HepG2 (cell line): ENCODE results near the gene GALNT12. TPM values are rescaled to one million over a fixed set of nuclear protein-coding genes. Genes with fewer than 3 reads are reported as not detected.

Source experiments
- CC2D1A ChIP-seq: sonication (generic); formaldehyde crosslinking; IDR thresholded peaks from 2 replicates; pipeline ENCODE4 v1.8.1; 2023; ENCODE audit warnings: mild to moderate bottlenecking, missing genetic modification reagents
- GTF2F1 ChIP-seq: fragments of 150-350 bp; IDR thresholded peaks from 2 replicates; pipeline ENCODE4 v1.6.1; 2014; ENCODE audit warnings: low read length
- HOXD1 ChIP-seq: sonication (generic); formaldehyde crosslinking; IDR thresholded peaks from 2 replicates; pipeline ENCODE4 v1.5.0; 2020; ENCODE audit warnings: missing genetic modification reagents
- ISL2 ChIP-seq: sonication (generic); formaldehyde crosslinking; IDR thresholded peaks from 2 replicates; pipeline ENCODE4 v1.5.0; 2020; ENCODE audit warnings: missing genetic modification reagents
- KDM5B ChIP-seq: sonication (generic); formaldehyde crosslinking; IDR thresholded peaks from 2 replicates; pipeline ENCODE4 v1.4.0; 2020; ENCODE audit warnings: missing genetic modification reagents, mild to moderate bottlenecking, borderline replicate concordance
- MEIS1 ChIP-seq: sonication (generic); formaldehyde crosslinking; IDR thresholded peaks from 2 replicates; pipeline ENCODE4 v1.9.0; 2021; ENCODE audit warnings: mild to moderate bottlenecking, missing genetic modification reagents, moderate library complexity, borderline replicate concordance
- MEIS2 ChIP-seq: sonication (generic); formaldehyde crosslinking; IDR thresholded peaks from 2 replicates; pipeline ENCODE4 v1.9.0; 2021; ENCODE audit warnings: mild to moderate bottlenecking, missing genetic modification reagents
- MZF1 ChIP-seq: sonication (generic); formaldehyde crosslinking; IDR thresholded peaks from 2 replicates; pipeline ENCODE4 v1.8.1; 2023; ENCODE audit warnings: mild to moderate bottlenecking, missing genetic modification reagents, borderline replicate concordance
- PLRG1 ChIP-seq: fragments of 450-650 bp; conservative IDR thresholded peaks from 2 replicates; pipeline ENCODE4 v1.6.1; 2016
- TBP ChIP-seq: sonication (generic); formaldehyde crosslinking; IDR thresholded peaks from 2 replicates; pipeline ENCODE4 v1.5.0; 2020; ENCODE audit warnings: missing genetic modification reagents
- TBX2 ChIP-seq: sonication (generic); formaldehyde crosslinking; IDR thresholded peaks from 2 replicates; pipeline ENCODE4 v1.5.0; 2020; ENCODE audit warnings: missing genetic modification reagents, mild to moderate bottlenecking, borderline replicate concordance
- ZBTB38 ChIP-seq: sonication (generic); formaldehyde crosslinking; IDR thresholded peaks from 2 replicates; pipeline ENCODE4 v1.5.1; 2020; ENCODE audit warnings: mild to moderate bottlenecking, missing genetic modification reagents
- ZNF431 ChIP-seq: sonication (generic); formaldehyde crosslinking; IDR thresholded peaks from 2 replicates; pipeline ENCODE4 v1.9.0; 2022; ENCODE audit warnings: missing genetic modification reagents, low read depth, mild to moderate bottlenecking, borderline replicate concordance
- ZNF543 ChIP-seq: sonication (generic); formaldehyde crosslinking; IDR thresholded peaks from 2 replicates; pipeline ENCODE4 v1.4.0; 2020; ENCODE audit warnings: mild to moderate bottlenecking, missing genetic modification reagents
- ZNF674 ChIP-seq: sonication (generic); formaldehyde crosslinking; IDR thresholded peaks from 2 replicates; pipeline ENCODE4 v1.5.0; 2020; ENCODE audit warnings: low read depth, mild to moderate bottlenecking, missing genetic modification reagents
- ZNF83 ChIP-seq: sonication (generic); formaldehyde crosslinking; IDR thresholded peaks from 2 replicates; pipeline ENCODE4 v1.4.0; 2020; ENCODE audit warnings: missing genetic modification reagents, mild to moderate bottlenecking, borderline replicate concordance
- polyA plus RNA-seq, 8 experiments: library from polyadenylated mRNA; depleted of rRNA in 3 of 8; stranded (reverse) in 7 of 8; unstranded in 1 of 8; fragments of >200 nt; fragmentation: Illumina TruSeq in 4 of 8; extraction: Trizol in 4 of 8; gene quantifications; 2 replicates each; pipeline versions ENCODE4 v1.2.1 to v1.2.3, GENCODE V29; 2011 to 2016; ENCODE audit warnings: low read depth in 4 of 8, missing spikeins in 1 of 8, mixed read lengths in 1 of 8; ENCODE audit not compliant: insufficient read depth in 1 of 8
- total RNA-seq, 5 experiments: library from RNA; depleted of rRNA; stranded (reverse); fragments of >200 nt; fragmentation: Illumina TruSeq; extraction: Trizol; gene quantifications; 2 replicates each; pipeline ENCODE4 v1.2.3, GENCODE V29; 2016; ENCODE audit warnings: low read depth in 1 of 5
- TF ChIP-seq, protein P1 (sequence below): IDR thresholded peaks from 2 replicates; pipeline ENCODE4 v1.6.1; 2018; ENCODE audit warnings: missing genetic modification reagents, mild to moderate bottlenecking, missing compliant biosample characterization
- TF ChIP-seq, protein P2 (sequence below): sonication (generic); formaldehyde crosslinking; conservative IDR thresholded peaks from 2 replicates; pipeline ENCODE4 v1.4.0; 2020; ENCODE audit warnings: missing genetic modification reagents
- TF ChIP-seq, protein P3 (sequence below): IDR thresholded peaks from 2 replicates; pipeline ENCODE4 v1.6.1; 2016; ENCODE audit warnings: mild to moderate bottlenecking
- TF ChIP-seq, protein P4 (sequence below): sonication (generic); formaldehyde crosslinking; conservative IDR thresholded peaks from 2 replicates; pipeline ENCODE4 v1.8.0; 2022; ENCODE audit warnings: low read depth, missing genetic modification reagents
- TF ChIP-seq, protein P5 (sequence below): sonication (generic); formaldehyde crosslinking; IDR thresholded peaks from 2 replicates; pipeline ENCODE4 v1.5.0; 2020; ENCODE audit warnings: missing genetic modification reagents

GALNT12 gene
- total and polyA plus RNA-seq, 2 of the 13 experiments (the other 11 are each of a cell fraction or from before 2014, with no cell fraction given), result 0.07 TPM; not detected in 1

DNA sequence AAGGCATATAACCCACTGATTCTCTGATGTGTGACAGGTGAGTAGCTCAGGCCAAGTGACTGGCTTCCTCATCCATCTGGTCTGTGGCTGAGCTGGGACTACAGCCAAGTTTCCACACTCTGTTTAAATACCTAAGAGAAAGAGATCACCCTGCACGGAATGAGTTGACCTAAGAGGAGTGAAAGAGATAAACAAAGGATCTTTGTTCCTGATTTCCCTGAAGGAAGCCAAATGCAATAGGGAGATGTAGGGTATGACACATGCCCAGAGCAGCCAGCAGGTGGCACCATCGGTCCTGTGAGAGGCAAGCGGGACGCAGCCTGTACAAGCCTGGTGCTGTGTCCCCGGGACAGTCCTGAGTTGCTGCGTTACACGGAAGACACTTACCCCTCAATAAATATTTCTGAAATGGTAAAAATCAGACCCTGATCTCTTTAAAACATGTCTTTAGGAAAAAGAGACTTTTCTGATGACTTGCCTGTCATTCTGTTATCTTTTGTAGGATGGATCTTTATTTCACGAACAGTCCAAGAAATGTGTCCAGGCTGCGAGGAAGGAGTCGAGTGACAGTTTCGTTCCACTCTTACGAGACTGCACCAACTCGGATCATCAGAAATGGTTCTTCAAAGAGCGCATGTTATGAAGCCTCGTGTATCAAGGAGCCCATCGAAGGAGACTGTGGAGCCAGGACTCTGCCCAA, 41.1 kb downstream of the GALNT12 start (continued):
- TF ChIP-seq, protein P1, sequence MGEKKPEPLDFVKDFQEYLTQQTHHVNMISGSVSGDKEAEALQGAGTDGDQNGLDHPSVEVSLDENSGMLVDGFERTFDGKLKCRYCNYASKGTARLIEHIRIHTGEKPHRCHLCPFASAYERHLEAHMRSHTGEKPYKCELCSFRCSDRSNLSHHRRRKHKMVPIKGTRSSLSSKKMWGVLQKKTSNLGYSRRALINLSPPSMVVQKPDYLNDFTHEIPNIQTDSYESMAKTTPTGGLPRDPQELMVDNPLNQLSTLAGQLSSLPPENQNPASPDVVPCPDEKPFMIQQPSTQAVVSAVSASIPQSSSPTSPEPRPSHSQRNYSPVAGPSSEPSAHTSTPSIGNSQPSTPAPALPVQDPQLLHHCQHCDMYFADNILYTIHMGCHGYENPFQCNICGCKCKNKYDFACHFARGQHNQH (CRISPR knock-in tag), result peak; percentile 38; the same call in 1 of the 2 replicates
- TF ChIP-seq ZNF543 (no peak), MZF1 (CRISPR knock-in tag) (no peak), ZNF674 (no peak), GTF2F1 (no peak), PLRG1 (no peak), HOXD1 (CRISPR knock-in tag) (no peak), ISL2 (CRISPR knock-in tag) (0 out of 2 replicates have a peak, but pooled peaks have one; percentile 43), TBP (CRISPR knock-in tag) (no peak), MEIS1 (CRISPR knock-in tag) (no peak), ZNF431 (CRISPR knock-in tag) (no peak), MEIS2 (CRISPR knock-in tag) (0 out of 2 replicates have a peak, but pooled peaks have one; percentile 60), TBX2 (CRISPR knock-in tag) (no peak), CC2D1A (no peak), ZNF83 (CRISPR knock-in tag) (no peak), ZBTB38 (CRISPR knock-in tag) (no peak), KDM5B (no peak)
- TF ChIP-seq, protein P2, sequence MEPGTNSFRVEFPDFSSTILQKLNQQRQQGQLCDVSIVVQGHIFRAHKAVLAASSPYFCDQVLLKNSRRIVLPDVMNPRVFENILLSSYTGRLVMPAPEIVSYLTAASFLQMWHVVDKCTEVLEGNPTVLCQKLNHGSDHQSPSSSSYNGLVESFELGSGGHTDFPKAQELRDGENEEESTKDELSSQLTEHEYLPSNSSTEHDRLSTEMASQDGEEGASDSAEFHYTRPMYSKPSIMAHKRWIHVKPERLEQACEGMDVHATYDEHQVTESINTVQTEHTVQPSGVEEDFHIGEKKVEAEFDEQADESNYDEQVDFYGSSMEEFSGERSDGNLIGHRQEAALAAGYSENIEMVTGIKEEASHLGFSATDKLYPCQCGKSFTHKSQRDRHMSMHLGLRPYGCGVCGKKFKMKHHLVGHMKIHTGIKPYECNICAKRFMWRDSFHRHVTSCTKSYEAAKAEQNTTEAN (CRISPR knock-in tag), result peak; percentile 84
- TF ChIP-seq, protein P3, sequence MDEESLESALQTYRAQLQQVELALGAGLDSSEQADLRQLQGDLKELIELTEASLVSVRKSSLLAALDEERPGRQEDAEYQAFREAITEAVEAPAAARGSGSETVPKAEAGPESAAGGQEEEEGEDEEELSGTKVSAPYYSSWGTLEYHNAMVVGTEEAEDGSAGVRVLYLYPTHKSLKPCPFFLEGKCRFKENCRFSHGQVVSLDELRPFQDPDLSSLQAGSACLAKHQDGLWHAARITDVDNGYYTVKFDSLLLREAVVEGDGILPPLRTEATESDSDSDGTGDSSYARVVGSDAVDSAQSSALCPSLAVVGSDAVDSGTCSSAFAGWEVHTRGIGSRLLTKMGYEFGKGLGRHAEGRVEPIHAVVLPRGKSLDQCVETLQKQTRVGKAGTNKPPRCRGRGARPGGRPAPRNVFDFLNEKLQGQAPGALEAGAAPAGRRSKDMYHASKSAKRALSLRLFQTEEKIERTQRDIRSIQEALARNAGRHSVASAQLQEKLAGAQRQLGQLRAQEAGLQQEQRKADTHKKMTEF (CRISPR knock-in tag), result peak; percentile 64
- TF ChIP-seq, protein P4, sequence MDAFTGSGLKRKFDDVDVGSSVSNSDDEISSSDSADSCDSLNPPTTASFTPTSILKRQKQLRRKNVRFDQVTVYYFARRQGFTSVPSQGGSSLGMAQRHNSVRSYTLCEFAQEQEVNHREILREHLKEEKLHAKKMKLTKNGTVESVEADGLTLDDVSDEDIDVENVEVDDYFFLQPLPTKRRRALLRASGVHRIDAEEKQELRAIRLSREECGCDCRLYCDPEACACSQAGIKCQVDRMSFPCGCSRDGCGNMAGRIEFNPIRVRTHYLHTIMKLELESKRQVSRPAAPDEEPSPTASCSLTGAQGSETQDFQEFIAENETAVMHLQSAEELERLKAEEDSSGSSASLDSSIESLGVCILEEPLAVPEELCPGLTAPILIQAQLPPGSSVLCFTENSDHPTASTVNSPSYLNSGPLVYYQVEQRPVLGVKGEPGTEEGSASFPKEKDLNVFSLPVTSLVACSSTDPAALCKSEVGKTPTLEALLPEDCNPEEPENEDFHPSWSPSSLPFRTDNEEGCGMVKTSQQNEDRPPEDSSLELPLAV, result no peak
- TF ChIP-seq, protein P5, sequence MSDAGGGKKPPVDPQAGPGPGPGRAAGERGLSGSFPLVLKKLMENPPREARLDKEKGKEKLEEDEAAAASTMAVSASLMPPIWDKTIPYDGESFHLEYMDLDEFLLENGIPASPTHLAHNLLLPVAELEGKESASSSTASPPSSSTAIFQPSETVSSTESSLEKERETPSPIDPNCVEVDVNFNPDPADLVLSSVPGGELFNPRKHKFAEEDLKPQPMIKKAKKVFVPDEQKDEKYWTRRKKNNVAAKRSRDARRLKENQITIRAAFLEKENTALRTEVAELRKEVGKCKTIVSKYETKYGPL (CRISPR knock-in tag), result no peak
